Measurements from ENCODE around the gene SCP2.

SCP2 gene

GRCh38 chr1:53069663-53070327 is 142.7 kb downstream of the SCP2 start:
- no peak for DNase-seq

GRCh38 chr1:53070621-53071020 is 143.5 kb downstream of the SCP2 start:
- no peak for DNase-seq

GRCh38 chr1:53071167-53071865 is 144.2 kb downstream of the SCP2 start:
- no peak for DNase-seq

- no peak for DNase-seq
Measured at GRCh38 chr1:53071915-53072314, 144.8 kb downstream of the SCP2 start.

- no peak for DNase-seq
Measured at GRCh38 chr1:53073287-53073686, 146.2 kb downstream of the SCP2 start.

- no peak for DNase-seq
Measured at GRCh38 chr1:53073868-53074311, 146.8 kb downstream of the SCP2 start.

- DNase-seq = no peak
Measured at GRCh38 chr1:53074313-53075154, 147.5 kb downstream of the SCP2 start.

- DNase-seq = no peak
Measured at GRCh38 chr1:53075206-53075605, 148.1 kb downstream of the SCP2 start.

GRCh38 chr1:53075761-53076163 is 148.7 kb downstream of the SCP2 start:
- no peak for DNase-seq

GRCh38 chr1:53076165-53076564 is 149.1 kb downstream of the SCP2 start:
- no peak for DNase-seq

GRCh38 chr1:53076721-53077598 is 149.9 kb downstream of the SCP2 start:
- no peak for DNase-seq

GRCh38 chr1:53077599-53077965 is 150.5 kb downstream of the SCP2 start:
- DNase-seq = no peak

GRCh38 chr1:53078333-53079101 is 151.4 kb downstream of the SCP2 start:
- DNase-seq = no peak

GRCh38 chr1:53079251-53079650 is 152.2 kb downstream of the SCP2 start:
- no peak for DNase-seq

- no peak for DNase-seq
Measured at GRCh38 chr1:53080041-53080440, 153.0 kb downstream of the SCP2 start.

GRCh38 chr1:53080769-53081168 is 153.7 kb downstream of the SCP2 start:
- DNase-seq = no peak

GRCh38 chr1:53081384-53082066 is 154.4 kb downstream of the SCP2 start:
- no peak for DNase-seq

- no peak for DNase-seq
Measured at GRCh38 chr1:53082826-53083455, 155.9 kb downstream of the SCP2 start.

- no peak for DNase-seq
Measured at GRCh38 chr1:53083636-53084588, 156.8 kb downstream of the SCP2 start.

- DNase-seq = no peak
Measured at GRCh38 chr1:53084589-53084971, 157.5 kb downstream of the SCP2 start.
